T-helper 1 cell treated with Interleukin-12 subunit alpha and Interleukin-12 subunit beta and Interleukin-4 antibody, amounts not matched to agents 30 μg/mL and 1 μg/mL, for 36 hours (primary cell): ENCODE measurements around the gene OPN1SW.
A peak's percentile ranks its signal among the peaks of the same experiment; 100 is the strongest.

Source experiments
- H3K27ac Mint-ChIP-seq: one replicate; pipeline ENCODE4 v1.8.0; 2021; ENCODE audit warnings: mild to moderate bottlenecking, mixed read lengths
- H3K27me3 Mint-ChIP-seq: one replicate; pipeline ENCODE4 v1.8.0; 2021; ENCODE audit warnings: low read depth, mixed read lengths
- H3K36me3 Mint-ChIP-seq: one replicate; pipeline ENCODE4 v1.8.0; 2021; ENCODE audit warnings: low read depth, mixed read lengths
- H3K4me1 Mint-ChIP-seq: one replicate; pipeline ENCODE4 v1.8.0; 2021; ENCODE audit warnings: low read depth, mixed read lengths
- H3K4me3 Mint-ChIP-seq: one replicate; pipeline ENCODE4 v1.8.0; 2021; ENCODE audit warnings: mild to moderate bottlenecking, moderate library complexity, mixed read lengths
- H3K9me3 Mint-ChIP-seq: one replicate; pipeline ENCODE4 v1.8.0; 2021; ENCODE audit warnings: mixed read lengths

Gene OPN1SW

DNA sequence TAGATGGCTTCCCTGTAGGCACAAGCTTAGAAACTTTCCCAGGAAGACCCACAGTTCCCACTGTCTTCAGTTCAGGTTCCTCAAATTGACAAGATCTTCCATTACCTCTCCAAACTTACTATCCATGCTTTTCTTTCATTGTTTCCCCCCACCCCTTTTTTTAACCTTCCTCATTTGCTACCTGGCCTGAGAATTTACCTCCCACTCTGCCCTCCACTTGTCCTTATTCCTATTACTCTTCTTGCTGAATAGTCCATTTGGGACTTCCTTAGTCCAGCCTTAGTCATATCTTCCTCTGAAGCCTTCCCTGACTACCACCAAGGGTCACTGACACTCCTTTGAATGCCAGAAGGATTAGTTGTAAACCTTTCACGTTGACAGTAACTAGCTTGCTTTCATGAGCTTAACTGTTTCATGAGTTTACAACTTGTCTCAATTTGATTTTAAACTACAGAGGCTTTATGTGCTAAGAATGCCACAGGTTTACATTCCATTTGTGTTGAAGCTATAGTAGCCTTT is 37.7 kb downstream of the OPN1SW start:
- Mint-ChIP-seq H3K36me3 (peaks cover 6% of the 10 kb centered on the region), H3K9me3 (no peaks in the 10 kb centered on the region), H3K4me1 (peaks cover 31% of the 10 kb centered on the region), H3K27ac (no peak overlapping the region), H3K4me3 (peak overlapping the region; percentile 98), H3K27me3 (peaks cover 4% of the 10 kb centered on the region)

DNA sequence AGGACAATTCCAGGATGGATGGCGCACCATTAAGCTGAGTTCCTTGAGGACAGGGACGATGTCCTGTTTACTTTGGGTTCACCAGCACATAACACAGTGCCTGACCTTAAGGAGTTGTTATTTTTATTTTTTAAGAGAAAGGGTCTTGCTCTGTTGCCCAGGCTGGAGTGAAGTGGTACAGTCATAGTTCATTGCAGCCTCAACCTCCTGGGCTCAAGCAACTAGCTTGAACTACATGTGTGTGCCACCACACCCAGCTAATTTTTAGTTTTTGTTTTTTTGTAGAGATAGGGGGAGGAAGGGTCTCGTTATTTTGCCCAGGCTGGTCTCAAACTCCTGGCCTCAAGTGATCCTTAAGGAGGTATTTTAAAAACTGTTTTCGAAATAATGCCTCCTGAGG is 38.2 kb downstream of the OPN1SW start:
- Mint-ChIP-seq H3K4me1 (peaks cover 31% of the 10 kb centered on the region), H3K4me3 (no peak overlapping the region), H3K27ac (no peak overlapping the region), H3K9me3 (no peaks in the 10 kb centered on the region), H3K27me3 (peaks cover 4% of the 10 kb centered on the region), H3K36me3 (peaks cover 6% of the 10 kb centered on the region)

DNA sequence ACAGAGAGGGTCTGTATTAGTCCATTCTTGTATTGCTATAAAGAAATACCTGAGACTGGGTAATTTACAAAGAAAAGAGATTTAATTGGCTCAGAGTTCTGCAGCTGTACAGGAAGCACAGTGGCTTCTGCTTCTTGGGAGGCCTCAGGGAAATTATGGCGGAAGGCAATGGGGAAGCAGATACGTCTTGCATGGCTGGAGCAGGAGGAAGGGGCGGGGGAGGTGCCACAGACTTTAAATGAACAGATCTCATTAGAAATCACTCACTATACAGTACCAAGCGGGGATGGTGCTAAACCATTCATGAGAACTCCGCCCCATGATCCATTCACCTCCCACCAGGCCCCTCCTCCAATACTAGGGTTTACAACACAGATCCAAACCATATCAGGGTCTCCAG is 40.2 kb downstream of the OPN1SW start:
- H3K4me1 Mint-ChIP-seq = peaks cover 17% of the 10 kb centered on the region
- no peak overlapping the region for H3K27ac Mint-ChIP-seq
- H3K4me3 Mint-ChIP-seq = no peak overlapping the region
- no peaks in the 10 kb centered on the region for H3K36me3 Mint-ChIP-seq
- H3K27me3 Mint-ChIP-seq = peaks cover 9% of the 10 kb centered on the region
- H3K9me3 Mint-ChIP-seq = no peaks in the 10 kb centered on the region

DNA sequence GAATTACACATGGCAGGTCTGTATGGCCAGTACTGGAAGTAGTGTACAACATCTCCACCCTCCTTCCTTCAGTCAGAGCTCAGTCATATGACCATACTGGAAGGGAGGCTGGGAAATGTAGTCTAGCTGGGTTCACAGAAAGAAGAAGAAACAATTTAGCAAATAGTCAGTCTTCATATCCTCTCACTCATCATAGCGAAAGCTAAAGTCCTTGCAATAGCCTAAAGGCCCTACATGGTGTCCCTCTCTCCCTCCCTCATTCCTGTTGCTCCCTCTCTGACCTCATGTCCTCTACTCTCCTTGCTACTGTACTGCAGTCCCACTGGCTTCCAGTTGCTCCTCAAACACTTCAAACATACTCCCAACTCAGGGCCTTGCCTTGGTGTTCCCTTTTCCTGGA is 40.7 kb downstream of the OPN1SW start:
- Mint-ChIP-seq H3K4me3 (no peak overlapping the region), H3K27ac (no peak overlapping the region), H3K9me3 (no peaks in the 10 kb centered on the region), H3K27me3 (peaks cover 9% of the 10 kb centered on the region), H3K4me1 (peaks cover 13% of the 10 kb centered on the region), H3K36me3 (no peaks in the 10 kb centered on the region)

DNA sequence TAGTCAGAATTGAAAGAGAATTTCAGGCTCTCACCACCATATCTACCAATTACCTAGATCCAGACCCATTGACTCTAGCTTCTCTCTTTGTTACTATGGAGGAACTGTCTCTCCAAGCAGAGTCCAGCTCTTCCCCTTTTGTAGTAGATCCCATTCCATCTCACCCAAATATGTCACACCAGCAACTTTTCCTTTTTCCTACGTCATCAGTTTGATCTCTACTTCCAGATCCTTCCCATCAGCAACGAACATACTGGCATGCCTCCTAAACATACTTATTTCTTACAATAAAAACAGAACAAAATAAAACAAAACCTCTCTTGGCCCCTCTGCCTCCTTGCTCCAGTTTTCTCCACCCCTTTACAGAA is 42.3 kb downstream of the OPN1SW start:
- Mint-ChIP-seq H3K4me3 (no peak overlapping the region), H3K27me3 (peaks cover 9% of the 10 kb centered on the region), H3K4me1 (peaks cover 5% of the 10 kb centered on the region), H3K9me3 (no peaks in the 10 kb centered on the region), H3K27ac (no peak overlapping the region), H3K36me3 (no peaks in the 10 kb centered on the region)

DNA sequence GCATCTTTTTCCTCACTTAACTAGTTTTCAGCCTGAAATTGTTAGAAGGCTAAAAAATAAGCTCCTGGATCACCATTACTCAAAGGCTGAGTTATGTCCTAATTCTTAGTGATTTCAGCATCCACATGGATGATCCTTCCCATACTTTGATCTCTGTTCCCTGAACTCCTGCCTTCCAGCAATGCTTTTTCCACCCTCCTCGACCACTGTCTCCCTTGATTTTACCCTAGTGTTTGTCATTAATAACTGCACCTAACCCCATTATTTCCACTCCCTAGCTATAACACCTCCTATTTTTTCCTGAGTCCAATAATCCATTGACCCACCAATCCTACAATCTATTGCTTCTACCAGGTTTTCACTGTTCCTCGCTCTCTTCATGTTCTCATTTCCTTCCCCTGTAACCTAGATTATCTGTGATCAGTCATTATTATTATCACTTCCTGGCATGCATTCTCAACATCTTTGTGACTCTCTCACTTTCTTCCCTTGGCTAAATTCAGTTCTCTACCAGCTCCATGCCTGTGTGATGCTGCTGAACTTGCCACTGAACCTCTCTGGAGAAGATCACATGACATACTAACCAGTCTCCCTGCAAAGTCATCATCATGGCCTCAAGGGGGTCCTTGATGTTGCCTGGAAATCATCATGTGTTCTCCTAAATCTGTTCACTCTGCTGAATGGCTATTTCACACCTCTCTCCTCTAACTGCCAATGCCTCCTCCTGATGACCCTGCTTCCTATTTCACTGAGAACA is 42.9 kb downstream of the OPN1SW start:
- Mint-ChIP-seq H3K4me1 (peaks cover under 1% of the 10 kb centered on the region), H3K4me3 (no peak overlapping the region), H3K27me3 (peaks cover 9% of the 10 kb centered on the region), H3K36me3 (no peaks in the 10 kb centered on the region), H3K27ac (no peak overlapping the region), H3K9me3 (no peaks in the 10 kb centered on the region)

DNA sequence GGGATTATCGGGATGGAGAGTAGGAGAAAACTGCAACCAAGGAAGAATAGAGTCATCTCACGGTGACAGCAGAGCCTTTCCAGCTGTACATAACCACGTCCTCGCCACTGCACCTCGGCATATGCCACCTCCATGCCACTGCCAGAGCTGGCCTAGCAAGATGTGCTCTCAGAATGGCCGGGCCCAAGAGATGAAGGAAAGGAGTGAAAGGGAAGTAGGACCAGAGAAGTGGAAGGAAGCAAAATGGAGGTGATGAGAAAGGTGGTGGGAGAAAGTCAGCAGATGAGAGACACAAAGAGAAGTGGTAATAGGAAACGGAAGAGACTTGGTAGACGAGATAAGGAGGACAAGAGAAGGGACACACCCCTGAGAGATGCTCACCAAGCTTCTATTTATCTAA is 44.4 kb downstream of the OPN1SW start:
- H3K4me1 Mint-ChIP-seq = no peaks in the 10 kb centered on the region
- no peak overlapping the region for H3K4me3 Mint-ChIP-seq
- H3K36me3 Mint-ChIP-seq = no peaks in the 10 kb centered on the region
- peaks cover 16% of the 10 kb centered on the region for H3K27me3 Mint-ChIP-seq
- no peak overlapping the region for H3K27ac Mint-ChIP-seq
- no peaks in the 10 kb centered on the region for H3K9me3 Mint-ChIP-seq

DNA sequence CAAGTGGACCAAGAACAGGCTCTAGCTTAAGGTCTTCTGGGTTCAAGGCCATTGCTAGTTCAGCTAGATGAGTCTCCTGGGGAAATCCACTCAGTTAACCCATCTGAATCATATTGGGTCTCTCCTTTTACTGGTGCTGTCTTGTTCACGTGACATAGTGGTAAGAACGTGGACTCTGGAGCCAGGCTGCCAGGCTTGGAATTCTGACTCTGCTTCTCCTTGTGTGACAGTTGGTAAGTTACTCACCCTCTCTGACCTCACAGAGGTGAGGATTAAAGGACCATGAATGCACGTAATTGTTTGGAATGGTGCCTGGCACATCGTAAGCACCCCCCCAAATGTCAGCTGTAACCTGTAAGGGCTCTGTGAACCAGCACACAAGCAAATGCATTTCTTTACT is 46.1 kb downstream of the OPN1SW start:
- H3K36me3 Mint-ChIP-seq = no peaks in the 10 kb centered on the region
- no peaks in the 10 kb centered on the region for H3K9me3 Mint-ChIP-seq
- H3K4me1 Mint-ChIP-seq = no peaks in the 10 kb centered on the region
- H3K4me3 Mint-ChIP-seq = no peak overlapping the region
- H3K27me3 Mint-ChIP-seq = peaks cover 20% of the 10 kb centered on the region
- H3K27ac Mint-ChIP-seq = no peak overlapping the region

DNA sequence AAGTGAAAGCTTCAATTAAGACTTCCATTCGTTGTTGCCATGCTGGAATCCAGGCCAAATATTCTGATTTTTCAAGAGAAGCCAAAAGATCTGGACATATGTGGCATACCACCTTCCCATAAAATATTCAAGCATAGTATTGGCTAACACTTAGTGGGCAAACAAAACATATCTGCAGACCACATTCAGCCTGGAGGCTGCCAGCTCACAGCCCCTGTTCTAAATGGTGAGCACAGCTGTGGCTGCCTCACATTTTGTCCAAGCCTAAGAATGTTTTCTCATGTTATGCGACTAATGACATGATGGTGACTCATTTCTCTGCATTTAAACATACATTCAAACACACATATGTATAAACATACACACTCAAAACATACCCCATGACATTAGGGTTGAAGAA is 47.0 kb downstream of the OPN1SW start:
- no peak overlapping the region for H3K4me3 Mint-ChIP-seq
- H3K9me3 Mint-ChIP-seq = no peaks in the 10 kb centered on the region
- H3K27ac Mint-ChIP-seq = no peak overlapping the region
- H3K4me1 Mint-ChIP-seq = no peaks in the 10 kb centered on the region
- H3K36me3 Mint-ChIP-seq = no peaks in the 10 kb centered on the region
- peaks cover 23% of the 10 kb centered on the region for H3K27me3 Mint-ChIP-seq

DNA sequence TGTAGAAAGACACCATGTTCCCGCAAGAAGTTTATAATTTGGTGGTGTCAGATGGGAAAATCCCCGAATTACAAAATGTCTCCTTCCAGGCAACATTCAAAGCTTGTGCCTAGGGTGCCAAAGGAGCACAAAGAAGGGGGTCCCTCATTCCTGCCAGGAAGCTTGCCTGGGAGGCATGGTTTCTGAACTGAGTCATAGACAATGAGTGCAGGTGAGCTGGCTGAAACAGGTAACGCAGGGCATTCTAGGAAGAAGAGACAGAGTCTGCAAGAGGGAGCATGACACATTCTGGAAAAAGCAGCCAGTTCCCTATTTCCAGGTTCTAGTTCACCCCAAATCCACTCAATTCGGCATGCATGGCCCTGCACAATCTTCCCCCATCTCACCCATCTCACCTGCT is 48.4 kb downstream of the OPN1SW start:
- Mint-ChIP-seq H3K9me3 (no peaks in the 10 kb centered on the region), H3K4me1 (no peaks in the 10 kb centered on the region), H3K27me3 (peaks cover 25% of the 10 kb centered on the region), H3K36me3 (no peaks in the 10 kb centered on the region), H3K27ac (no peak overlapping the region), H3K4me3 (no peak overlapping the region)

DNA sequence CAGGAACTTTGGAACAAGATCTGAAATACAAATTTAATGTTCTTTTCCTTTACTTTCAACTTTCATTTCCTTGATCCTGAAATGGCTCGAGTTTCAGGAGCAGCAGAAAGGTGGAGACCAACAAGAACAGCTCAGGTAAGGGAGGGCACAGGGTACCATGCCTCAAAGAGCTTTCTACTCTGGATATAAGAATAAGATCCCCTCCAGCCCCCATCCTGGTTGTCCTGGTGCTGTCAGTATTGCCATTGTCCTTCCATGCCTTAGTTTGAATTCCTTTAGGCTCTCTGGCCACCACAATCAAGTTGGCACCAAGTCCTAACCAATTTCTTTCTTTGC is 48.9 kb downstream of the OPN1SW start:
- Mint-ChIP-seq H3K27ac (no peak overlapping the region), H3K4me3 (no peak overlapping the region), H3K27me3 (peaks cover 31% of the 10 kb centered on the region), H3K9me3 (no peaks in the 10 kb centered on the region), H3K4me1 (no peaks in the 10 kb centered on the region), H3K36me3 (no peaks in the 10 kb centered on the region)

DNA sequence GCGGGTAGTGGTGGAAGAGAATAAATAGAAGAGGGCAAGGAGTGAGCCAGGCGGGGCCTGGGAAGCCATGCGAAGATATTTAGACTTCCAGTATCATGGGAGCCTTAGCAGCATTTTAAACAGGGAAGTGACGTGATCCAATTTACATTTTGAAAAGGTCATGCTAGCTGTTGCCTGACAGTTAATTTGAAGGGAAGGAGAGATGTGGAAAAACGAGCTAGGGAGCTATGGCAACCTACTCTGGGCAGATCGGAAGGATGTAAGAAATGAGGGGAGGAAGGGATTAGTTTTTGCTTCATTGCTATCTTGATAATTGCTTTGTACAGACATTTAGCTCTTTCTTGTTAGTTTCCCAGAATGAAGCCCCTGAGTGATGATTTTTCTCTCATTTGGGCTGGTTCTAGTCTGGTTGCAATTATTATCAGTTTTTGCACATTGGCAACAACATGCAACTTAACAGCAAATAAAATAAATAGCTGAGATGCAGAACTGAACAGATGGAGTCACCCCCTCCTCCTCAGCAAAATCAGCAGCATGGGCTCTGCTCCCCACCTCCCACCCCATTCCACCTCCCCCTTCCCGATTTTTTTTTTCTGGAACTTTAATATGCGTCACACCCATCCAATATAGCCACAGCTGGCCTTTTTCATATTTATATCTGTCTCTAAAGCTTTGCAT is 49.4 kb downstream of the OPN1SW start:
- Mint-ChIP-seq H3K27ac (no peak overlapping the region), H3K4me1 (no peaks in the 10 kb centered on the region), H3K27me3 (peaks cover 31% of the 10 kb centered on the region), H3K9me3 (no peaks in the 10 kb centered on the region), H3K36me3 (no peaks in the 10 kb centered on the region), H3K4me3 (no peak overlapping the region)

DNA sequence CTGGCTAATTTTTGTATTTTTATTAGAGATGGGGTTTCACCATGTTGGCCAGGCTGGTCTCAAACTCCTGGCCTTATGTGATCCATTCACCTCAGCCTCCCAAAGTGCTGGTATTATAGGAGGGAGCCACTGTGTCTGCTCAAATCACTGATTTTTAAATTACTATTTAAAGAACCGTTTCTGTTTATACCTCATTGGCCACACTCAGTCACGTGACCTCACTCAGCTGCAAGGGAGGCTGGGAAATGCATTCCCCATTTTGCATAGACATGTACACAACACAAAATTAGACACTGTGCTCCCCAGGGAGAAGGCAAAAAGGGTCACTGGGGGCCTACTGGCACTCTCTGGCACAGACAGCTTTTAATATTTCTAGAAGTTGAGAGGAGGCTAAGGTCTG is 50.1 kb downstream of the OPN1SW start:
- Mint-ChIP-seq H3K4me1 (no peaks in the 10 kb centered on the region), H3K27me3 (peaks cover 27% of the 10 kb centered on the region), H3K4me3 (no peak overlapping the region), H3K27ac (no peak overlapping the region), H3K9me3 (no peaks in the 10 kb centered on the region), H3K36me3 (no peaks in the 10 kb centered on the region)

DNA sequence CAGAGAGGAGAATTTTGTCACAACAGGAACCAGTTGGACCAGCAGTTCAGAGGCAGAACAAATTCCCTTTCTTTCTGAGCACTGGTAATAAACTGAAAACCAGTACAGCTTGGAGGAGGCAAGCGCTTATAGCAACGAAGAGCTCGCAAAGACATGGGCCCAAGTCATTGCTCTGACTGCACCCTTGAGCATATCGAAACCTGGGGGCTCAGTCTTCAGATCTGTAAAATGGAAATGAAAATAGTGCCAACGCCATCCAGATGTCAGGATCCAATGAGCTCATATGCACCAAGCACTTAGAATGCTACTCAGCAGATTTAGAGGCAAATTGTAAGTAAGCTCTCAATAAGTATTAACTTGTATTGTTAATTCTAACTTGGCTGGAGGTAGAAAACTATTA is 50.9 kb downstream of the OPN1SW start:
- Mint-ChIP-seq H3K4me3 (no peak overlapping the region), H3K36me3 (no peaks in the 10 kb centered on the region), H3K4me1 (no peaks in the 10 kb centered on the region), H3K27ac (no peak overlapping the region), H3K9me3 (no peaks in the 10 kb centered on the region), H3K27me3 (peaks cover 31% of the 10 kb centered on the region)
